ENCODE results near the gene CXCL1.
"Not testable (repeated sequence)": the region's sequence is repeated elsewhere in the genome, so short reads cannot be mapped to it uniquely, and the experiment has no call there.

CXCL1 gene

GRCh38 chr4:73883306-73883705, 14.1 kb downstream of the CXCL1 start:
- peak; percentile 61 for DNase-seq

- peak; percentile 32 for DNase-seq
Measured at GRCh38 chr4:73885574-73886267, 16.5 kb downstream of the CXCL1 start.

GRCh38 chr4:73891326-73891725, 22.1 kb downstream of the CXCL1 start:
- no peak for DNase-seq

GRCh38 chr4:73891739-73892405, 22.7 kb downstream of the CXCL1 start:
- DNase-seq = no peak

GRCh38 chr4:73892966-73893365, 23.8 kb downstream of the CXCL1 start:
- no peak for DNase-seq

GRCh38 chr4:73894001-73894400, 24.8 kb downstream of the CXCL1 start:
- no peak for DNase-seq

GRCh38 chr4:73895201-73896175, 26.3 kb downstream of the CXCL1 start:
- DNase-seq = no peak

GRCh38 chr4:73896416-73896815, 27.2 kb downstream of the CXCL1 start:
- no peak for DNase-seq

GRCh38 chr4:73897380-73898136, 28.4 kb downstream of the CXCL1 start:
- no peak for DNase-seq

GRCh38 chr4:73899338-73899737, 30.1 kb downstream of the CXCL1 start:
- DNase-seq = not testable (repeated sequence)

GRCh38 chr4:73901031-73901430, 31.8 kb downstream of the CXCL1 start:
- DNase-seq = peak; percentile 74

- no peak for DNase-seq
Measured at GRCh38 chr4:73902038-73902637, 32.9 kb downstream of the CXCL1 start.

GRCh38 chr4:73902817-73903547, 33.8 kb downstream of the CXCL1 start:
- DNase-seq = peak; percentile 40

- peak; percentile 9 for DNase-seq
Measured at GRCh38 chr4:73904491-73904890, 35.3 kb downstream of the CXCL1 start.

GRCh38 chr4:73908965-73909364, 39.8 kb downstream of the CXCL1 start:
- DNase-seq = no peak

- no peak for DNase-seq
Measured at GRCh38 chr4:73911746-73912145, 42.6 kb downstream of the CXCL1 start.

- DNase-seq = no peak
Measured at GRCh38 chr4:73912191-73912590, 43.0 kb downstream of the CXCL1 start.

- no peak for DNase-seq
Measured at GRCh38 chr4:73914071-73914470, 44.9 kb downstream of the CXCL1 start.

- no peak for DNase-seq
Measured at GRCh38 chr4:73916172-73916925, 47.2 kb downstream of the CXCL1 start.

- DNase-seq = peak; percentile 67
Measured at GRCh38 chr4:73917081-73917501, 47.9 kb downstream of the CXCL1 start.

GRCh38 chr4:73918058-73918457, 48.9 kb downstream of the CXCL1 start:
- no peak for DNase-seq

Data from MV-4-11 (cell line).